Measurements from ENCODE around the gene SLC16A7.

SLC16A7 gene

GRCh38 chr12:59665701-59666100 is 69.9 kb downstream of the SLC16A7 start:
- H3K4me1 ChIP-seq (ENCODE audit: insufficient read depth, insufficient read length), result no peaks in the 10 kb centered on the region
- no peak overlapping the region for H3K4me3 ChIP-seq (ENCODE audit: insufficient read length, low read depth)
- H3K27me3 ChIP-seq (ENCODE audit: insufficient read depth, insufficient read length), result no peaks in the 10 kb centered on the region
- no peaks in the 10 kb centered on the region for H3K36me3 ChIP-seq (ENCODE audit: insufficient read depth, insufficient read length, low read length)
- H3K9ac ChIP-seq (ENCODE audit: insufficient read length, low read depth), result no peak overlapping the region
- H3K9me3 ChIP-seq (ENCODE audit: insufficient read depth, low read length), result peaks cover 25% of the 10 kb centered on the region
- DNase-seq (ENCODE audit: low read depth, low spot score), result no peak
- TF ChIP-seq YY1 (IDR thresholded peaks at IDR 0.05; ENCODE audit: insufficient read depth, insufficient read length) (no peak), ZNF274 (IDR thresholded peaks at IDR 0.05; ENCODE audit: low read depth, low read length) (no peak), SUZ12 (IDR thresholded peaks at IDR 0.05; ENCODE audit: extremely low read depth, insufficient read depth, insufficient read length) (no peak)

GRCh38 chr12:59668674-59669073 is 72.8 kb downstream of the SLC16A7 start:
- Histone ChIP-seq H3K4me1 (ENCODE audit: insufficient read depth, insufficient read length) (no peaks in the 10 kb centered on the region), H3K9ac (ENCODE audit: insufficient read length, low read depth) (no peak overlapping the region), H3K27me3 (ENCODE audit: insufficient read depth, insufficient read length) (no peaks in the 10 kb centered on the region), H3K9me3 (ENCODE audit: insufficient read depth, low read length) (peaks cover 25% of the 10 kb centered on the region), H3K4me3 (ENCODE audit: insufficient read length, low read depth) (no peak overlapping the region), H3K36me3 (ENCODE audit: insufficient read depth, insufficient read length, low read length) (no peaks in the 10 kb centered on the region)
- DNase-seq (ENCODE audit: low read depth, low spot score), result no peak
- TF ChIP-seq YY1 (IDR thresholded peaks at IDR 0.05; ENCODE audit: insufficient read depth, insufficient read length) (no peak), ZNF274 (IDR thresholded peaks at IDR 0.05; ENCODE audit: low read depth, low read length) (no peak), SUZ12 (IDR thresholded peaks at IDR 0.05; ENCODE audit: extremely low read depth, insufficient read depth, insufficient read length) (no peak)

- H3K36me3 ChIP-seq (ENCODE audit: insufficient read depth, insufficient read length, low read length), result no peaks in the 10 kb centered on the region
- no peaks in the 10 kb centered on the region for H3K4me1 ChIP-seq (ENCODE audit: insufficient read depth, insufficient read length)
- DNase-seq (ENCODE audit: low read depth, low spot score), result no peak
- TF ChIP-seq SUZ12 (IDR thresholded peaks at IDR 0.05; ENCODE audit: extremely low read depth, insufficient read depth, insufficient read length) (no peak), YY1 (IDR thresholded peaks at IDR 0.05; ENCODE audit: insufficient read depth, insufficient read length) (no peak), ZNF274 (IDR thresholded peaks at IDR 0.05; ENCODE audit: low read depth, low read length) (no peak)
- no peaks in the 10 kb centered on the region for H3K27me3 ChIP-seq (ENCODE audit: insufficient read depth, insufficient read length)
- peaks cover 17% of the 10 kb centered on the region for H3K9me3 ChIP-seq (ENCODE audit: insufficient read depth, low read length)
- H3K9ac ChIP-seq (ENCODE audit: insufficient read length, low read depth), result no peak overlapping the region
- H3K4me3 ChIP-seq (ENCODE audit: insufficient read length, low read depth), result no peak overlapping the region
Observed at GRCh38 chr12:59672273-59672672, 76.4 kb downstream of the SLC16A7 start.

- H3K9ac ChIP-seq (ENCODE audit: insufficient read length, low read depth), result no peak overlapping the region
- no peak for DNase-seq (ENCODE audit: low read depth, low spot score)
- no peaks in the 10 kb centered on the region for H3K4me1 ChIP-seq (ENCODE audit: insufficient read depth, insufficient read length)
- H3K27me3 ChIP-seq (ENCODE audit: insufficient read depth, insufficient read length), result no peaks in the 10 kb centered on the region
- peaks cover 14% of the 10 kb centered on the region; the same call in 1 of the 2 replicates for H3K9me3 ChIP-seq (ENCODE audit: insufficient read depth, low read length)
- no peak overlapping the region for H3K4me3 ChIP-seq (ENCODE audit: insufficient read length, low read depth)
- TF ChIP-seq SUZ12 (IDR thresholded peaks at IDR 0.05; ENCODE audit: extremely low read depth, insufficient read depth, insufficient read length), result no peak
- TF ChIP-seq YY1 (IDR thresholded peaks at IDR 0.05; ENCODE audit: insufficient read depth, insufficient read length), result no peak
- TF ChIP-seq ZNF274 (IDR thresholded peaks at IDR 0.05; ENCODE audit: low read depth, low read length), result no peak
- no peaks in the 10 kb centered on the region for H3K36me3 ChIP-seq (ENCODE audit: insufficient read depth, insufficient read length, low read length)
Observed at GRCh38 chr12:59675461-59675860, 79.6 kb downstream of the SLC16A7 start.

- Histone ChIP-seq H3K9me3 (ENCODE audit: insufficient read depth, low read length) (peaks cover 14% of the 10 kb centered on the region; the same call in 1 of the 2 replicates), H3K4me1 (ENCODE audit: insufficient read depth, insufficient read length) (no peaks in the 10 kb centered on the region), H3K36me3 (ENCODE audit: insufficient read depth, insufficient read length, low read length) (no peaks in the 10 kb centered on the region), H3K27me3 (ENCODE audit: insufficient read depth, insufficient read length) (no peaks in the 10 kb centered on the region), H3K9ac (ENCODE audit: insufficient read length, low read depth) (no peak overlapping the region), H3K4me3 (ENCODE audit: insufficient read length, low read depth) (no peak overlapping the region)
- TF ChIP-seq YY1 (IDR thresholded peaks at IDR 0.05; ENCODE audit: insufficient read depth, insufficient read length) (no peak), SUZ12 (IDR thresholded peaks at IDR 0.05; ENCODE audit: extremely low read depth, insufficient read depth, insufficient read length) (no peak), ZNF274 (IDR thresholded peaks at IDR 0.05; ENCODE audit: low read depth, low read length) (no peak)
- DNase-seq (ENCODE audit: low read depth, low spot score), result no peak
Observed at GRCh38 chr12:59677857-59678256, 82.0 kb downstream of the SLC16A7 start.

- Histone ChIP-seq H3K9ac (ENCODE audit: insufficient read length, low read depth) (no peak overlapping the region), H3K4me1 (ENCODE audit: insufficient read depth, insufficient read length) (no peaks in the 10 kb centered on the region), H3K27me3 (ENCODE audit: insufficient read depth, insufficient read length) (no peaks in the 10 kb centered on the region), H3K4me3 (ENCODE audit: insufficient read length, low read depth) (no peak overlapping the region), H3K36me3 (ENCODE audit: insufficient read depth, insufficient read length, low read length) (no peaks in the 10 kb centered on the region), H3K9me3 (ENCODE audit: insufficient read depth, low read length) (peaks cover 14% of the 10 kb centered on the region; the same call in 1 of the 2 replicates)
- TF ChIP-seq YY1 (IDR thresholded peaks at IDR 0.05; ENCODE audit: insufficient read depth, insufficient read length), result no peak
- DNase-seq (ENCODE audit: low read depth, low spot score), result no peak
Observed at GRCh38 chr12:59678759-59679411, 83.1 kb downstream of the SLC16A7 start.

- no peaks in the 10 kb centered on the region for H3K27me3 ChIP-seq (ENCODE audit: insufficient read depth, insufficient read length)
- no peaks in the 10 kb centered on the region for H3K4me1 ChIP-seq (ENCODE audit: insufficient read depth, insufficient read length)
- no peak overlapping the region for H3K4me3 ChIP-seq (ENCODE audit: insufficient read length, low read depth)
- TF ChIP-seq SUZ12 (IDR thresholded peaks at IDR 0.05; ENCODE audit: extremely low read depth, insufficient read depth, insufficient read length) (no peak), ZNF274 (IDR thresholded peaks at IDR 0.05; ENCODE audit: low read depth, low read length) (no peak), YY1 (IDR thresholded peaks at IDR 0.05; ENCODE audit: insufficient read depth, insufficient read length) (no peak)
- no peaks in the 10 kb centered on the region for H3K36me3 ChIP-seq (ENCODE audit: insufficient read depth, insufficient read length, low read length)
- no peaks in the 10 kb centered on the region; the same call in 1 of the 2 replicates for H3K9me3 ChIP-seq (ENCODE audit: insufficient read depth, low read length)
- no peak overlapping the region for H3K9ac ChIP-seq (ENCODE audit: insufficient read length, low read depth)
- DNase-seq (ENCODE audit: low read depth, low spot score), result no peak
Observed at GRCh38 chr12:59689776-59690175, 93.9 kb downstream of the SLC16A7 start.
